NCI-H1417 treated with DMSO at 0.1 percent for 48 hours (cell line): ENCODE data around the gene RAD51.
A peak's percentile ranks its signal among the peaks of the same experiment; 100 is the strongest.
"Not testable (repeated sequence)": the region's sequence is repeated elsewhere in the genome, so short reads cannot be mapped to it uniquely, and the experiment has no call there.

Experiments used
- DNase-seq: peaks from one replicate; lab custom pipeline; 2025; lab: John Stamatoyannopoulos, UW

The RAD51 gene

DNA sequence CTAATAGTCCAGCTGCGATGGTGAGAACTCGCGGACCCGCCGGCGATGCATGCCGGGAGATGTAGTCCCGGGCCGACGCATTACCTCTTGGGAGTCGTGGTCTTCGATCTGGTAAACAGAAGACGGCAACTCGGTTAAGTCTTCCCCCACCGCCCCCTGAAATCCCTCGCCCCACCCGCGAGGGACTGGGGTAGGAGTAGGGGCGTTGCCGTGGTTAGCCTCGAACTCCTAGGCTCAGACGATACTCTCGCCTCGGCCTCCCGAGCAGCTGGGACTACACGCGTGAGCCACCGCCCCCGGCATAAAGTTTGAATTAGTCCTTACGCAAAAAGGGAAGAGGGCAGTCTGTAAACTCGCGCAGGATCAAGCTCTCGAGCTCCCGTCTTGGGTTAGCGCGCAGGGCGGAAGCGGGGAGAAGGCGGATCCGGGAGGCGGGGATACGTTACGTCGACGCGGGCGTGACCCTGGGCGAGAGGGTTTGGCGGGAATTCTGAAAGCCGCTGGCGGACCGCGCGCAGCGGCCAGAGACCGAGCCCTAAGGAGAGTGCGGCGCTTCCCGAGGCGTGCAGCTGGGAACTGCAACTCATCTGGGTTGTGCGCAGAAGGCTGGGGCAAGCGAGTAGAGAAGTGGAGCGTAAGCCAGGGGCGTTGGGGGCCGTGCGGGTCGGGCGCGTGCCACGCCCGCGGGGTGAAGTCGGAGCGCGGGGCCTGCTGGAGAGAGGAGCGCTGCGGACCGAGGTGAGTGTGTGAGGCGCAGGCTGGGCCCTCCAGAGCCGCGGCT is at the start of gene RAD51:
RAD51 (plus strand) TSS at position 487 of the 781 bp plus-strand sequence. CDS start 3,585 bp downstream, outside the sequence.
- DNase-seq: peak; percentile 14

DNA sequence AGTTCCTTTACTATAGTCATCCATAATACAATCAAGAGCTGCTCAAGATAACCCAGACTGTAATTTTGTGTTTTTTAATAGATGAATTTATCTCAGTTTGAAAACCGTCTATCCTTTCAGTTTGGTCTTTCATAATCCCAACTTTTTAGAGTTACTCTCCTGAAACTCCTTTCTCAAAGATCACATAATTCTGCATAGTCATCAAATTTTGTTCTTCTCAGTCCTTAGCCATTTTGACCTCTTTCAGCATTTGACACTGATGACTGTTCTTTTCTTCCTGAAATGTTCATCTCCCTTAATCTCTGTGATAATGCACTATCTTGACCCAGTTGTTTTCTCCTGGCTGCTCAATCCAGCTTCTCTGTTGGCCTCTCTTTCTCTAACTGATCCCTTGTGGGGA is 47.5 kb upstream of the RAD51 start:
- DNase-seq: no peak

DNA sequence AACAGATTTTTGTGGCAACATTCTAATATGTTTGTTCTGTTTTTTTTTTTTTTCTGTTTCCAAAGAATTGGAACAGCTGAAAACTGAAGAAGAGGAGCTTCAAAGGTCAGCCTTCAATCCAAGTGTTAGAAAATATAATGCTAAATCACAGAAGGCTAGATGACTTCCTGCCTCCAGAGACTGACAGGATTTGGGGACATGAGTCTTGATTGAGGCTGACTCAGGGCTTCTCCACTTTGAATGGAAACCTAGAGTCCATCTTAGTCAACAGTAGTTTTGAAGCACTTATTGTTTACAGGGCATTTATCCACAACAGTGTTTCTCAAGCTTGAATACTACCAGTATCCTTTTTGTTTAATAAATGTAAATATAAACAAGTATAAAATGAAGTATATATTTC is 44.5 kb upstream of the RAD51 start:
- DNase-seq: no peak

DNA sequence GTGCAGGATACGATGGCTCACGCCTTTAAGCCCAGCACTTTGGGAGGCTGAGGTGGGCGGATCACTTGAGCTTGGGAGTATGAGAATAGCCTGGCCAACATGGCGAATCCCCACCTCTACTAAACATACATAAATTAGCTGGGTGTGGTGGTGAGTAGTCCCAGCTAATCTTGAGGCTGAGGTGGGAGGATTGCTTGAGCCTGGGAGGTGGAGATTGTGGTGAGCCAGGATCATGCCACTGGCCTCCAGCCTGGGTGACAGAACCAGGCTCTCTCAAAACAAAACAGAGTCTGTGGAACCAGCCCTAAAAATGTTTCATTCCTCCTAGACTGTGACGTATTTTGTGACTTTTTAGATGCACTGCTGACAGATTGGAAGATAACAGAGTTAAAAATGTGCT is 34.3 kb upstream of the RAD51 start:
- DNase-seq: no peak

DNA sequence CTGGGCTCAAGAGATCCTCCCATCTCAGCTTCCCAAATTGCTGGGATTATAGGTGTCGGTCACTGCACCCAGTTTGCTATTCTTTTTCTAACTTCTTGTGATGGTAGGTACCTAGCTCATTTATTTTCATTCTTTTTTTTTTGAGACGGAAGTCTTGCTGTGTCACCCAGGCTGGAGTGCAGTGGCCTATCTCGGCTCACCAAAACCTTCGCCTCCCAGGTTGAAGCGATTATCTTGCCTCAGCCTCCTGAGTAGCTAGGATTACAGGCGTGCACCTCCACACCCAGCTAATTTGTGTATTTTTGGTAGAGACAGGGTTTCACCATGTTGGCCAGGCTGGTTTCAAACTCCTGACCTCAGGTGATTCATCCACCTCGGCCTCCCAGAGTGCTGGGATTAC is 30.1 kb upstream of the RAD51 start:
- no peak for DNase-seq

DNA sequence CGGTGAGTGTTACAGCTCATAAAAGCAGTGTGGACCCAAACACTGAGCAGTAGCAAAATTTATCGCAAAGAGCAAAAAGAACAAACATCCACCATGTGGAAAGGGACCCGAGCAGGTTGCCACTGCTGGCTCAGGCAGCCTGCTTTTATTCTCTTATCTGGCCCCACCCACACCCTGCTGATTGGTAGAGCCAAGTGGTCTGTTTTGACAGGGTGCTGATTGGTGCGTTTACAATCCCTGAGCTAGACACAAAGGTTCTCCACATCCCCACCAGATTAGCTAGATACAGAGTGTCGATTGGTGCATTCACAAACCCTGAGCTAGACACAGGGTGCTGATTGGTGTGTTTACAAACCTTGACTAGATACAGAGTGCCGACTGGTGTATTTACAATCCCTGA is 18.7 kb upstream of the RAD51 start:
- DNase-seq: not testable (repeated sequence)

DNA sequence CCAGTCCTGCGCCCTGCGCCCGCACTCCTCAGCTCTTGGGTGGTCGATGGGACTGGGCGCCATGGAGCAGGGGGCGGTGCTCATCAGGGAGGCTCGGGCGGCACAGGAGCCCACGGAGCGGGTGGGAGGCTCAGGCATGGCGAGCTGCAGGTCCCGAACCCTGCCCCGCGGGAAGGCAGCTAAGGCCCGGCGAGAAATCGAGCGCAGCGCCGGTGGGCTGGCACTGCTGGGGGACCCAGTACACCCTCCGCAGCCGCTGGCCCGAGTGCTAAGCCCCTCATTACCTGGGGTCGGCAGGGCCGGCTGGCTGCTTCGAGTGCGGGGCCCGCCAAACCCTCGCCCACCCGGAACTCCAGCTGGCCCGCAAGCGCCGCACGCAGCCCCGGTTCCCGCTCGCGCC is 18.1 kb upstream of the RAD51 start:
- not testable (repeated sequence) for DNase-seq

DNA sequence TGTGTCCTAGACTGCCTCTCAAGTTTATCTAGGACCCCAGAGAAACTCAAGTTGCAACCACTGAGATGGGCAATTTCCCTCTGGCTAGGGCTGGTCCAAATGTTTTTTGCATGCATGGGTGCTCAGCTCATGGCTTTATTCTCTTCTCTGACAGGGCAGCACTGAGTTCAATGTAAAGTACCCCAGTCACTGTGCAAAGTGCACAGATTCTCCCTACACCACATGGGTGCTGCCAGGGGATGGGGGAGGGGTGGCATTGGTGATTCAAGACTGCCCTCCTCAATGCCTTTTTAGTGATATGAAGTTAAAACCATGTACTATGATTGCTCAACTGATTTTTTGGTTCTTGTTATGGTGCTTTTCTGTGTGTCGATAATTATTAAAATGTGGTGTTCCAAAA is 14.8 kb upstream of the RAD51 start:
- DNase-seq: no peak

DNA sequence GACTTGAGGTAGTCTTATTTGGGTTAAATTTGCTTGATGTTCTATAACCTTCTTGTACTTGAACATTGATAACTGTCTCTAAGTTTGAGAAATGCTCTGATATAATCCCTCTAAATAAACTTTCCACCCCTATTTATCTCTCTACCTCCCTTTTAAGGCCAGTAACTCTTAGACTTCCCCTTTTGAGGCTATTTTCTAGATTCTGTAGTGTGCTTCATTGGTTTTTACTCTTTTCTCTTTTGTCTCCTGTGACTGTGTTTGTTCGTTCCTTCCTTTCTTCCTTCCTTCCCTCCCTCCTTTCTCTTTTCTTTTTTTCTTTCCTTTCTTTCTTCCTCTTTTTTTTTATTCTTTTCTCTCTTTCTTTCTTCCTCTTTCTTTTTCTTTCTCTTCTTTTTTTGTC is 14.0 kb upstream of the RAD51 start:
- not testable (repeated sequence) for DNase-seq

DNA sequence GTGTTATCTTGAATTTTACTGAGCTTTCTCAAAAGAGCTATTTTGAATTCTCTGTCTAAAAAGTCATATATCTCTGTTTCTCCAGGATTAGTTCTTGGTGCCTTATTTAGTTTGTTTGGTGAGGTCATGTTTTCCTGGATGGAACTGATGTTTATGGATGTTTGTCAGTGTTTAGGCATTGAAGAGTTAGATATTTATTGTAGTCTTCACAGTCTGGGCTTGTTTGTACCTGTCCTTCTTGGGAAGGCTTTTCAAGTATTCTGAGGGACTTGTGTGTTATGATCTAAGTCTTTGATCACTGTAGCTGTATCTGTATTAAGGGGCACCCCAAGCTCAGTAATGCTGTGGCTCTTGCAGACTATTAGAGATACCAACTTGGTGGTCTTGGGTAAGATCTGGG is 10.6 kb upstream of the RAD51 start:
- no peak for DNase-seq

DNA sequence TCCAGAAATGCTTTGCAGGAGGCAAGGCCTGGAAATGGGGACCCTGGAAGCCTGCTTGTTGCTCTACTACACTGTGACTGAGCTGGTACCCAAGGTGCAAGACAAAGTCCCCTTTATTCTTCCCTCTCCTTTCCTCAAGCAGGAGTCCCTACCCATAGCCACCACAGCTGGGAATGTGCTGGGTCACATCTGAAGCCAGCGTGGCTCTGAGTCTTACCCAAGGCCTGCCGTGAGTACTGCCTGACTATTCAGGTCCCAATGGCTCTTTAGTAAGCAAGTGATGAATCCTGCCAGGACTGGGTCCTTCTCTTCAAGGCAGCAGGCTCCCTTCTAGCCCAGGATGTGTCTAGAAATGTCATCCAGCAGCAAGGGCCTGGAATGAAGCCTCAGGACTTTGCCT is 9.6 kb upstream of the RAD51 start:
- no peak for DNase-seq

DNA sequence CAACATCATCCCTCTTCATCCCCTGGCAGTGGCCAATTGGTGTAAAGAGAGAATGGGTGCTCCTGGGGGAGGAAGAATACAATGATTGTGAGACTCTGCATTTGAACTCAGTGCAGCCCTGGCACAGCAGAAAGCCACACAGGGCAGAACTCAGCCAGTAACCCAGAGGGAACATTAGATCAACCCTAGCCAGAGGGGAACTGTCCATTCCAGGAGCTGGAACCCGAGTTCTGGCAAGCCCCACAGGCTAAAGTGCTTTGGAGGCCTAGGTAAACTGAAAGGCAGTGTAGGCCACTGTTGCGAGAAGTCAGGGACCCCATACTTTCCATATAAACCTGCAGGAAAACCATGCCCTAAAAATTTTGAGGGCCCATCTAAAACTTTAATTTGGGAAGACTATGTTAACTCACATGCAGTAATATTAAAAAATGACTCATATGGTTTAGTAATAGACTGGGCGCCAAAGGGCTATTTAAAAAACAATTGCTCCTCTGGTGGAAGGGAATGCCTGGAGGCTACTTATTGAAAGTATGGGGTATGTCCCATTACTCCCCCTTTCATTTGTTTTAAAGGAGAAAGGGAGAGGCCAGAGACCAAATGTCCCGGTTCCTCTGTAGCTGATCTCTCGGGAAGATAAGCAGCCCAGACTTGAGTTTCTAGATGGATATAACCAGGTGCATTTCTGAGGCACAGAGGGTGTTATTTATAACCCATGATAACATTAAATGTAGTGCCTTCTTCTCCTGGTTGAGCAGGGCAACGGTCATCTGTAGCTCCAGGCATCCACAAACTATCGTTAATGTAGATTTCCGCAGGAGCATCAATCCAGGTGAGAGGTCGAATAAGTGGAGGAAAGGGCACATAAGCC is 5.8 kb upstream of the RAD51 start:
- no peak for DNase-seq

DNA sequence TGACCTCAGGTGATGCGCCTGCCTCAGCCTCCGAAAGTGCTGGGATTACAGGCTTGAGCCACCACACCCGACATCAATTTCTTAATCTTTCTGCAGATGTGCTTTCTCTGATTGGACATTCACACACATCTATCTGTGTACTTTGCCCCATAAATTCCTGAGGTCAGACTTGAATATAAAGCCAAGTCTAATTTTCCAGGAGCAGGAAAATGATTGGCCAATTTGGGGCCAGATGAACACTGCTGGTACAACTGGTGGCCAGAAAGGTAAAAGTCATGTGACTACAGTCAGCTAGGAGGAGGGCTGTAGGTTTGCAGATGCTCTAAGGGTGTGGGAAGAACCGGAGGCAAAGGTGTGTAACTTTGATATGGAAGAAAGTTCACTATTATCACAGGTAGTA is 3.2 kb upstream of the RAD51 start:
- no peak for DNase-seq

DNA sequence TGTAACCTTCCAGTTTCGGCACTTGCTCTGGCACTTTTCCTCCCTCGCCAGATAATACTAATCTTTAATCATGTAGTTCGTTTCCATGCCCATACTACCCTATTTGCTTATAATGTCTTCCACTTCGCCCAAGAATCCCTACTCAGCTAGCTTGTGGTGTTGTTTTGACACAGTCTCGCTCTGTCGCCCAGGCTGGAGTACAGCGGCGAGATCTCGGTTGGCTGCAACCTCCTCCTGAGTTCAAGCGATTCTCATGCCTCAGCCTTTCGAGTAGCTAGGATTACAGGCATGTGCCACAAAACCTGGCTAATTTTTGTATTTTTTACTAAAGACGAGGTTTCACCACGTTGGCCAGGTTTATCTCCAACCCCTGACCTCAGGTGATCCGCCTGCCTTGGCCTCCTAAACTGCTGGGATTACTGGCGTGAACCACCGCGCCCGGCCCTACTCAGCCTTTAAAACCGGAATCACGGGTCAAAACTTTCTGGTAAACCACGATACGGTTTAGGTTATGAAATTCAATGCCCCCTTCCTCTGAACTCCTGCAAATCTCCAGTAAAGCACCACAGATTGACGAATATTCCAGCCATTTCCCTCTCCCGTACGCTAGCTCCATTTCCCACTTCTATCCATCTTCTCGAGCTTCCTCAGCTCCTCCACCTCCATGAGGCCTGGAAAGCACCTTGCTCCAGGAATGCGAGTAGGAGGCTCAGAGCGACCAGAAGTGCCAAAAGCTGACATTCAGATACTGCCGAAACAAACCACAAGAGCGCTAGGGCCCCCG is 878 bp upstream of the RAD51 start:
- no peak for DNase-seq

DNA sequence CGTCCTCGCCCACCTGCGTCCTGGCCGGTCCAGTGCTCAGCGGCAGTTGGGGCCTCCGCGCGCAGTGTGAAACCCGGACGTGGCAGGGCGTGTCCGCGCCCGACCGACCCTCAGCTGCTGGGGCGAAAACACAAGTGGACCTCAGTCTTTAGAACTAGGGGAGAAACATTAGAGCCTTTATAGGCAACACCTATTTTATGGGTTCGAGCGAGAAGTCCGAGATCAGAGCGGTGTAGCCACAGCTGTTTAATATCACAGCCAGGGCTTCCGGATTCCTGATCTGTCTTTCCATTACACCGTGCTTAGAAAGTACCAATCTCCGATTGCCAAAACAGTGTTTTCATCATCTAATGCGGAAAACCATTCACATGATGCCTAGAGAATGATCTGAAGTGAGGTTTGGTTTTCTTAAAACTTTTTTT is 506 bp downstream of the RAD51 start:
- DNase-seq: no peak

DNA sequence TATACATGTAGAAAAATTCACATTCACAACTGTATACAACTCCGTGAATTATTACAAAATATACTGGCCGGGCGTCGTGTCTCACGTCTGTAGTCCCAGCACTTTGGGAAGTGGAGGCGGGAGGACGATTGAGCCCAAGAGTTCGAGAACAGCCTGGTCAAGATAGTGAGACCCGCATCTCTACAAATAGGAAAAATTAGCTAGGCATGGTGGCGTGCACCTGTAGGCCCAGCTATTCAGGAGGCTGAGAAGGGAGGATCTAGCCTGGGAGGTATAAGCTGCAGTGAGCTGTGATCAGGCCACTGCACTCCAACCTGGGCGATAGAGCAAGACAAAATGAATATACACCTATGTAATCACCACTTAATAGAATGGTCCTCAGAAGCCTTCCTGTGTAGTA is 1.3 kb downstream of the RAD51 start:
- DNase-seq: no peak

DNA sequence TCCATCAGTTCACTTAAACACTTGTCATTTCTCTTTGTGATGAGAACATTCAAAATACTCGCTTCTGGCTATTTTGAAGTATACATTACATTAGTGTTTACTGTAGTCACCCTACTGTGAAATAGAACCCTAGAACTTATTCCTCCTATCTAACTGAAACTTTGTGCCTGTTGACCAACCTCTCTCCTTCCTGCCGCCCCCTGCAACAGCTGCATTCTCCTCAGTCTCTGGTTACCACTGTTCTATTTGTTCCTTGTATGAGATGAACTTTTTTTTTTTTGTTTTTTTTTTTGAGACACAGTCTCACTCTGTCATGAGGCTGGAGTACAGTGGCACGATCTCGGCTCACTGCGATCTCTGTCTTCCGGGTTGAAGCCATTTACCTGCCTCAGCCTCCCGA is 2.9 kb downstream of the RAD51 start:
- no peak for DNase-seq

DNA sequence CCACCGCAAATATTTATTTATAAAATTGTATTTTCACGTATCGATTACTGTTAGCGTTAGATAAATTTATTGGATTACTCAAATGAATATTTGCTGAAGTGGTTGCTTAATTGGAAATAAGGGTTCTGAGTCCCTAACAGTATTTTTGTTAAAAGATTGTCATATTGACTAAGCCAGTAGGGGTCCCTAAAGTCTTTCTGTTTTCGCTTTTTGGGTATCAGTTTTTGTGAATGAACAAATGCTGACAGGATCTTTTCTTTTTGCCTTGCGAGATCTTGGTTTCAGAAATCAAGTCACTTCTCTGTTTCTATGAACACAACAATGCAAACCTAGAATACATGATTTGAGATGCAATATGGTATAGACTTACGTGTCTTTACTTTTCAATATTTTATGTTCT is 7.1 kb downstream of the RAD51 start:
- DNase-seq: no peak

DNA sequence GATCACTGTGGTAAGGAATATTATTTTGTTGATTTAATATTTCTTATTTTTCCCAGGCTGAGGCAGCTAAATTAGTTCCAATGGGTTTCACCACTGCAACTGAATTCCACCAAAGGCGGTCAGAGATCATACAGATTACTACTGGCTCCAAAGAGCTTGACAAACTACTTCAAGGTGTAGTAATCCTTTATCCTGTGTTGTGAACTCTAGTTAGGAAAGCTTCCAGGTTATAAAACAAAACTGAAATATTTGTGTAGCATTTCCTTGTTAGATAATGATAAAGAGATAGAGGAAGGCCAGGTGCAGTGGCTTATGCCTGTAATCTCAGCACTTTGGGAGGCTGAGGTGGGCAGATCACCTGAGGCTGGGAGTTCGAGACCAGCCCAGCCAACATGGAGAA is 11.1 kb downstream of the RAD51 start:
- DNase-seq: no peak

DNA sequence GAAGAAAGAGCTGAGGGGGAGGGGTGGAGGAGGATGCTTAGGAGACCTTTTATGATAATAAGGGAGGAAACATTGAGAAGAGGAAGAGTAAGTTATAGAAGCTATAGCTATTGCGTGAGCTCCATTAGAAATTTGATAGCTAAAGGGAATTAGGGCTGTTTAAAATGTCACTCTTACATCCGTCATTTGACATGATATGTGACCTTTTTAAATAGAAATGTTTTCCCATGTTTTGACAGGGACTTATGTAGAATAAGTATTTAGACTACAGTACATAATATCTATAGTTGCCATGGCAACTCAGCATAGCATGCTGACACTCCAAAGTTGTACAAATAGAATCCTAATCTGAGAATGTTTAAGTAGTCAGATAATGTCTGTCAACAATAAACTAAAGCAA is 19.2 kb downstream of the RAD51 start:
- DNase-seq: no peak

DNA sequence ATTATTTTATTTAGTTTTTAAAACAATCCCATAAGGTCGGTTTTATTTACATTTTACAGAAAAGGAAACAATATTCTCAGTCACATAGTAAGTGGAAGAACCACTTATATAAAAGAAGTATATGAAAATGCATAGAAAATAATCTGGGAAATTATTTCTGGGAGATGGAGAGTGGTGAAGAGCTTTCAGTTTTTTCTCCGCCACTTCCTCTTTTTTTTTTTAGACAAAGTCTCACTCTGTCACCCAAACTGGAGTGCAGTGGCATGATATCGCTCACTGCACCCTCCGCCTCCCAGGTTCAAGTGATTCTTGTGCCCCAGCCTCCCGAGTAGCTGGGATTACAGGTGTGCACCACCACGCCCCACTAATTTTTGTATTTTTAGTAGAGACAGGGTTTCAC is 21.2 kb downstream of the RAD51 start:
- DNase-seq: no peak

DNA sequence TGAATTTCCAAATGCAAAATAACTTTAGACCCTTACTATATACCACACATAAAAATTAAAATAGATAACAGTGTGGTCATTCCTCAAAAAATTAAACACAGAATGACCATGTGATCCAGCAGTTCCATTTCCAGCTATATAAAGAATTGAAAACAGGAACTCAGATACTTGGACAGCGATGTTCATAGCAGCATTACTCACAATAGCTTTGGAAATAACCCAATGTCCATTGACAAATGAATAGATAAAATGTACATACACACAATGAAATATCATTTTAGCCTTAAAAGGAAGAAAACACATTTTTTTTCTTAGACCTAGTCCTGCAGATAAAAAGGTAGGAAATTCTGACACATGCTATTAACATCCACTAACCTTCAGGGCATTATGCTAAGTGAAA is 26.7 kb downstream of the RAD51 start:
- DNase-seq: no peak

DNA sequence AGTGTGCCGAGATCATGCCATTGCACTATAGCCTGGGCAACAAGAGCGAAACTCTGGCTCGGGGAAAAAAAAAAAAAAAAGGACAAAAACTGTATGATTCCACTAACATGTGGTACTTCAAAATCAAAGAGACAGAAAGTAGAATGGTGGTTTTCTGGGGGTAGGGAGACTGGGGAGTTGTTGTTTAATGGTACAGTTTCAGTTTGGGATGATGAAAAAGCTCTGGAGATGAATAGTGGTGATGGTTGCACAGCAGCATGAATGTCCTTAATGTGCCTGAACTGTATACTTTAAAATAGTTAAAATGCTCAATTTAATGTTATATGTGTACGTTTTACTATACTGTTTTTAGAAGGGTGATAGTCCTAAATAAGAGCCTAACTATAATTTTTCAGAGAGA is 27.4 kb downstream of the RAD51 start:
- DNase-seq: no peak
